ENCODE data around the gene AUTS2.

DNA sequence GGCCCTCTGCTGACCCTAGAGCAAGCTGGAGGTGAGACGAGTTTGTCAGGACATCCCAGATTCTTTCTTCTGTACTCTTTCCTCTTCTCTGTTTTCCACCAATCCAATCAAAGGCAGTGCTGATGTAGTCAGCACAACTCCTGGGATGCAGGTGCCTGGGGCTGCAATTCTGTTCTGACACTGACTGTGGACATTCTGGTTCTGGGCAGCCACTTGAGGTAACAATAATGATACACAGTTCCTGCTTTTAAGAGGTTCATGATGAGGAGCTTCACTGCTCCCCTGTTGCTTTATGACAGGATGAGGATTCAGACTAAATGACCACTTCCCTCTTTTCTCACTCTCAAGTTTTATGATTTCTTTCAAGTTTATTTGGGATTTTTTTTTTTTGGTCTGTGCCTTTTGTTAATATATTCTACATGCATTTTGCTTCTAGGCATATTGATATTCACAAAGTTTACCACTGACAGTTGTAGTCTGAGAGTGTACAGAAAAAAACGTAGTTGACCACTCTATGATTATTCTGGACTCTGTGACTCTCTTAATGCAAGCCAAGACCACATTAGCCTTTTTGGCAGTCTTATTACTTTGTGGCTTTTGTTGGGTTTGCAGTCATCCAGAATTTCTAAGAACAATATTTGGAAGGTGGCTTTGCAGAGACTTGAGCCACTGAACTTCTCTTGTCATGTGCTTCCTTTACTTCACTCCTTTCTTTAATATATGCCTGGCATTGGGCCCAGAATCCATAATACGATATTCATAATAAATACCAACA lies 247.6 kb downstream of the AUTS2 start:
- TF ChIP-seq, protein P1, sequence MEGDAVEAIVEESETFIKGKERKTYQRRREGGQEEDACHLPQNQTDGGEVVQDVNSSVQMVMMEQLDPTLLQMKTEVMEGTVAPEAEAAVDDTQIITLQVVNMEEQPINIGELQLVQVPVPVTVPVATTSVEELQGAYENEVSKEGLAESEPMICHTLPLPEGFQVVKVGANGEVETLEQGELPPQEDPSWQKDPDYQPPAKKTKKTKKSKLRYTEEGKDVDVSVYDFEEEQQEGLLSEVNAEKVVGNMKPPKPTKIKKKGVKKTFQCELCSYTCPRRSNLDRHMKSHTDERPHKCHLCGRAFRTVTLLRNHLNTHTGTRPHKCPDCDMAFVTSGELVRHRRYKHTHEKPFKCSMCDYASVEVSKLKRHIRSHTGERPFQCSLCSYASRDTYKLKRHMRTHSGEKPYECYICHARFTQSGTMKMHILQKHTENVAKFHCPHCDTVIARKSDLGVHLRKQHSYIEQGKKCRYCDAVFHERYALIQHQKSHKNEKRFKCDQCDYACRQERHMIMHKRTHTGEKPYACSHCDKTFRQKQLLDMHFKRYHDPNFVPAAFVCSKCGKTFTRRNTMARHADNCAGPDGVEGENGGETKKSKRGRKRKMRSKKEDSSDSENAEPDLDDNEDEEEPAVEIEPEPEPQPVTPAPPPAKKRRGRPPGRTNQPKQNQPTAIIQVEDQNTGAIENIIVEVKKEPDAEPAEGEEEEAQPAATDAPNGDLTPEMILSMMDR (conservative IDR thresholded peaks at IDR 0.05; ENCODE audit: low read length), result no peak
- no peak for TF ChIP-seq EZH2phosphoT487 (IDR thresholded peaks at IDR 0.05; ENCODE audit: borderline replicate concordance)
